Ovary (tissue), 9 donors: ENCODE data around the gene ABCC1. TPM values are rescaled to one million over a fixed set of nuclear protein-coding genes. Genes with fewer than 3 reads are reported as not detected.

Experiments
- DNase-seq, 5 donors: peaks; one replicate each; pipeline ENCODE4 v3.0.0-alpha.2; 2019 to 2020
- H3K27ac ChIP-seq, 2 donors: fragments of 200-600 bp; one replicate each; pipeline versions ENCODE4 v1.5.1 to v1.8.0; 2019 to 2022
- H3K27me3 ChIP-seq: fragments of 200-600 bp; one replicate; pipeline ENCODE4 v1.8.0; 2022
- H3K36me3 ChIP-seq: fragments of 200-600 bp; sonication (generic); one replicate; pipeline ENCODE4 v1.5.1; 2019
- H3K4me1 ChIP-seq: one replicate; pipeline ENCODE4 v1.8.1; 2013; ENCODE audit warnings: mild to moderate bottlenecking, moderate library complexity; ENCODE audit not compliant: insufficient read depth
- H3K4me3 ChIP-seq: fragments of 200-600 bp; sonication (generic); one replicate; pipeline ENCODE4 v1.5.1; 2017
- H3K9me3 ChIP-seq, 2 donors: fragments of 200-600 bp in 1 of 2; sonication (generic) in 1 of 2; one replicate each; pipeline versions ENCODE4 v1.5.1 to v1.8.1; 2013 to 2019; ENCODE audit warnings: mild to moderate bottlenecking in 1 of 2, moderate library complexity in 1 of 2
- EP300 ChIP-seq: sonication (generic); formaldehyde crosslinking; IDR thresholded peaks from one replicate; pipeline ENCODE4 v1.6.1; 2017; ENCODE audit warnings: antibody characterized with exemption
- POLR2A ChIP-seq: fragments of 450-650 bp; IDR thresholded peaks from one replicate; pipeline ENCODE4 v1.6.1; 2017; ENCODE audit warnings: antibody characterized with exemption, mild to moderate bottlenecking, moderate library complexity
- WGBS, 3 donors: extraction: QIAGEN DNeasy Blood & Tissue Kit in 1 of 3; methylation state at CpG; one replicate each; pipeline versions ENCODE4 v1.1.5 to v1.1.7; 2013 to 2017; 5-methylcytosine and 5-hydroxymethylcytosine counted together
- intact Hi-C, 4 donors: fragments of 100-400 bp; cut with DNase I; formaldehyde crosslinking; loops; one replicate each; pipeline versions ENCODE4 v1.11.0 to v1.15.1; 2022 to 2023
- polyA plus RNA-seq, 2 donors: library from polyadenylated mRNA; stranded (reverse); fragments of 200-250 nt in 1 of 2; fragments of 350-450 nt in 1 of 2; fragmentation: Illumina TruSeq in 1 of 2; extraction: RNeasy Lipid Tissue Mini Kit (QIAGEN cat#74804) in 1 of 2; gene quantifications; one replicate each; pipeline ENCODE4 v1.2.3, GENCODE V29; 2013 to 2014
- total RNA-seq, 7 donors: library from RNA; depleted of rRNA in 2 of 7; stranded (reverse); fragments of >200 nt in 2 of 7; fragmentation: NEBNext Ultra II Directional in 3 of 7; extraction: Animal tissue kit (Norgen Biotek cat#: 25700) in 3 of 7; gene quantifications; one replicate each; pipeline versions ENCODE4 v1.1.0 to v1.2.4, GENCODE V29; 2016 to 2023
- TF ChIP-seq, protein P1 (sequence below), 3 donors: fragments of 450-650 bp in 2 of 3; fragments of 200-600 bp in 1 of 3; IDR thresholded peaks; one replicate each; pipeline versions ENCODE4 v1.5.1 to v1.8.0; 2016 to 2022; ENCODE audit warnings: antibody characterized with exemption in 3 of 3, mild to moderate bottlenecking in 1 of 3
- donor health status: DM: no; HTN: no; CAD: no; lungs with moderate emphysema.
- donor health status: DM: no; HTN: no; CAD: no.
- donor health status: Bipolar disorder and iron deficiency.
- donor health status: DM: yes; HTN: yes; CAD: no.
- donor health status: DM: no; HTN: no; CAD: no.
- donor health status: DM: yes; HTN: yes; CAD: no.

The ABCC1 gene
- total and polyA plus RNA-seq, 9 donors, result 10.0 to 31.1 (median 20.9) TPM

- no peaks in the 10 kb centered on the region for H3K36me3 ChIP-seq
- H3K4me3 ChIP-seq, result no peak overlapping the region
- no peak for TF ChIP-seq POLR2A
- TF ChIP-seq EP300, result no peak
- TF ChIP-seq, protein P1, sequence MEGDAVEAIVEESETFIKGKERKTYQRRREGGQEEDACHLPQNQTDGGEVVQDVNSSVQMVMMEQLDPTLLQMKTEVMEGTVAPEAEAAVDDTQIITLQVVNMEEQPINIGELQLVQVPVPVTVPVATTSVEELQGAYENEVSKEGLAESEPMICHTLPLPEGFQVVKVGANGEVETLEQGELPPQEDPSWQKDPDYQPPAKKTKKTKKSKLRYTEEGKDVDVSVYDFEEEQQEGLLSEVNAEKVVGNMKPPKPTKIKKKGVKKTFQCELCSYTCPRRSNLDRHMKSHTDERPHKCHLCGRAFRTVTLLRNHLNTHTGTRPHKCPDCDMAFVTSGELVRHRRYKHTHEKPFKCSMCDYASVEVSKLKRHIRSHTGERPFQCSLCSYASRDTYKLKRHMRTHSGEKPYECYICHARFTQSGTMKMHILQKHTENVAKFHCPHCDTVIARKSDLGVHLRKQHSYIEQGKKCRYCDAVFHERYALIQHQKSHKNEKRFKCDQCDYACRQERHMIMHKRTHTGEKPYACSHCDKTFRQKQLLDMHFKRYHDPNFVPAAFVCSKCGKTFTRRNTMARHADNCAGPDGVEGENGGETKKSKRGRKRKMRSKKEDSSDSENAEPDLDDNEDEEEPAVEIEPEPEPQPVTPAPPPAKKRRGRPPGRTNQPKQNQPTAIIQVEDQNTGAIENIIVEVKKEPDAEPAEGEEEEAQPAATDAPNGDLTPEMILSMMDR (IDR thresholded peaks at IDR 0.05), result no peak
- no peaks in the 10 kb centered on the region for H3K9me3 ChIP-seq
- H3K27me3 ChIP-seq, result no peaks in the 10 kb centered on the region
- 90 to 93% (median 90%) methylated on average over 3 of the region's 3 CpGs for WGBS, 3 donors
- peaks cover 9% of the 10 kb centered on the region for H3K4me1 ChIP-seq
- no peak overlapping the region for H3K27ac ChIP-seq
- no peak for DNase-seq
- intact Hi-C loops, result loop anchor here in 1 of 4 donors (5.0 to 10.0 kb wide), 2 partner anchors 68 to 105 kb away; no protein-coding TSS in a partner anchor
Measured at GRCh38 chr16:16020291-16020690, 70.9 kb downstream of the ABCC1 start.

GRCh38 chr16:16021020-16021419 lies 71.6 kb downstream of the ABCC1 start:
- no peaks in the 10 kb centered on the region for H3K27me3 ChIP-seq
- H3K4me3 ChIP-seq, result no peak overlapping the region
- whole genome bisulfite sequencing, 3 donors, result 59 to 68% (median 61%) methylated on average over 3 of the region's 3 CpGs
- H3K9me3 ChIP-seq, result no peaks in the 10 kb centered on the region
- H3K36me3 ChIP-seq, result no peaks in the 10 kb centered on the region
- no peak overlapping the region for H3K27ac ChIP-seq
- intact Hi-C loops, result loop anchor here in 1 of 4 donors (5.0 to 10.0 kb wide), 2 partner anchors 69 to 104 kb away; no protein-coding TSS in a partner anchor
- H3K4me1 ChIP-seq, result peaks cover 11% of the 10 kb centered on the region
- TF ChIP-seq, protein P1 (IDR thresholded peaks at IDR 0.05), result no peak
- no peak for TF ChIP-seq POLR2A
- no peak for TF ChIP-seq EP300
- no peak for DNase-seq

GRCh38 chr16:16021646-16021987 lies 72.2 kb downstream of the ABCC1 start:
- no peaks in the 10 kb centered on the region for H3K27me3 ChIP-seq
- H3K36me3 ChIP-seq, result no peaks in the 10 kb centered on the region
- 40 to 46% (median 46%) methylated on average over 9 of the region's 9 CpGs for WGBS, 3 donors
- H3K4me1 ChIP-seq, result peaks cover 13% of the 10 kb centered on the region
- TF ChIP-seq POLR2A (no peak), EP300 (no peak)
- TF ChIP-seq, protein P1 (IDR thresholded peaks at IDR 0.05), result no peak
- intact Hi-C loops, result loop anchor here in 1 of 4 donors (5.0 to 10.0 kb wide), 2 partner anchors 69 to 103 kb away; no protein-coding TSS in a partner anchor
- no peak for DNase-seq
- peak overlapping the region in 1 of 2 donors; percentile 62 for H3K27ac ChIP-seq
- no peaks in the 10 kb centered on the region for H3K9me3 ChIP-seq
- no peak overlapping the region for H3K4me3 ChIP-seq

GRCh38 chr16:16021988-16022682 lies 72.7 kb downstream of the ABCC1 start:
- 1 to 16% (median 3%) methylated on average over 8 to 10 of the region's 10 CpGs for WGBS, 3 donors
- Histone ChIP-seq H3K4me3 (no peak overlapping the region), H3K9me3 (no peaks in the 10 kb centered on the region), H3K27me3 (no peaks in the 10 kb centered on the region), H3K36me3 (no peaks in the 10 kb centered on the region), H3K27ac (peak overlapping the region; percentile 38 to 62), H3K4me1 (peaks cover 13% of the 10 kb centered on the region)
- DNase-seq, result peak; percentile 97 to 99 (median 97)
- intact Hi-C loops, result loop anchor here in 1 of 4 donors (5.0 to 10.0 kb wide), 2 partner anchors 70 to 103 kb away; no protein-coding TSS in a partner anchor
- TF ChIP-seq EP300 (no peak), POLR2A (no peak)
- TF ChIP-seq, protein P1 (IDR thresholded peaks at IDR 0.05), result no peak
